ENCODE measurements around the gene B9D2.
"Not testable (repeated sequence)": the region's sequence is repeated elsewhere in the genome, so short reads cannot be mapped to it uniquely, and the experiment has no call there.

The B9D2 gene

GRCh38 chr19:41353466-41354342 lies 10.2 kb downstream of the B9D2 start, which contains the start of gene TGFB1:
TGFB1 (minus strand) TSS chr19:41353922; CDS start chr19:41353044, 878 bp downstream.
- DNase-seq, result peak; percentile 76

GRCh38 chr19:41352609-41353465 lies 11.1 kb downstream of the B9D2 start:
- DNase-seq, result no peak

GRCh38 chr19:41352279-41352608 lies 11.7 kb downstream of the B9D2 start:
- no peak for DNase-seq

DNA sequence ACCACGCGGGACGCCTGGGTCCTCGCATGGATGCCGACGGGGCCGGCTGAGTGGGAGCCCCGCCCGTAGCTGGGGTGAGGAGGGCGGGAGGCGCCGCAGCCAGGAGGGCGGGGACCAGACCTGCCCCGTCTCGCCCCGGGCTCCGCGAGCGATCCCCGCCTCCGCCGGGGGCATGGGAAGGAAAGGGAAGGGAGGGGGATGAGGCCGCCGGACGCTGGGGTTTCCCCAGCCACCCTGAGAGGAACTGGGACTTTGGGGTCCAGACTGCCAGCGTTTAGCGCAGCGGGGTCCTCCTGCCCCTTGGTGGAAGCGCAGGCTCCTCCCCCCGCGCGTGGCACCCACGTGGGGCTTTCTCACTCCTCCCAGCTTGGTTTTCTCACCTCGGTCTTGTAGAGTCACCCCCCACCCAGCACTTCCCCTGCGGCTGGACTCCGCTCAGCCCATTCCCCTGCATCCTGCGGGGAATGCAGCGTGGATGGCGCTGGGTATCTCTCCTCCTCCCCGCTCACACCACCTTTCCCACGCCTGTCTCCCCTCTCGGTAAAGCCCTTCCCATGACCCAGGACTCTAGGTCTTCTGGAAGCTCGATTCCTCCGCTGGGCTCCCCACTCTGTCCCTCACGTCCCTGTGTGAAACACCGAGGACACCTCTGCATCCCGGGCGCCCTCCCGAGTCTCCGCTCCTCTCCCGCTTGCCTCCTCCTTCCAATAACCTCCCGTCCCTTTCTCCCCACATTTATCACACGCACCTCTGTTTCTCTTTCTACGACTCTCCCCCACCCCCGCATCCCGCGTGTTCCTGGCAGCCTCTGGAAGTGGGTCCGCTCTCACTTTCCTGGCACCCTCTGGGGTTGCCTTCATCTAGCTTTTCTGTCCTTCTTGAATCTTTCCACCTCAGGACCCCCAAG lies 12.4 kb downstream of the B9D2 start:
- peak; percentile 27 for DNase-seq

DNA sequence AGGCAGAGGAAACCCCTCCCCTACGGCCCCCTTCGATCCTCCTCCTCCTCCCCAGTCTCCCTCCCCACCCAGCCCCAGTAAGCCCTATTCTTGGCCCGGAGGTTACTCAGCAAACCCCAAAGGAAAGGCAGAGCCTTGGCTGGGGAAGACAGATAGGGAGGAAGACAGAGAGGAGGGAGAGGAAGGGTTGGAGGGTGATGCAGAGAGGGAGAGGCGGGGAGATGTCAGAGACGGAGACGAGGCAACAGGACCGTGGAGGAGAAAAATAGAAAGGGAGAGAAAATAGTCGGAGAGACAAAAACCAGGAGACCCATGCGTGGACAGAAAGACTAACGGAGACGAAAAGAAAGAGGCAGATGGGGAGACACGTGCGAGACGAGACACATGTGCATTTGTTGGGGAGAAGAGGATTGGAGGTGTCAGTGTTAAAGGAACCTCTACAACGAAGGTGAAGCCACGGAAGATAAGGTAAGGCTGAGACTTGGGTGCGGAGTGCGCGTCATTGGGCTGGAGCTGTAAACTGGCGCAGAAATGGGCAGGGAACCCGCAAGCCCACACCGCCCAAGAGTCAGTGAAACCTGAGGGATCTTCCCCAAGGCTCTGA lies 13.1 kb downstream of the B9D2 start:
- no peak for DNase-seq

DNA sequence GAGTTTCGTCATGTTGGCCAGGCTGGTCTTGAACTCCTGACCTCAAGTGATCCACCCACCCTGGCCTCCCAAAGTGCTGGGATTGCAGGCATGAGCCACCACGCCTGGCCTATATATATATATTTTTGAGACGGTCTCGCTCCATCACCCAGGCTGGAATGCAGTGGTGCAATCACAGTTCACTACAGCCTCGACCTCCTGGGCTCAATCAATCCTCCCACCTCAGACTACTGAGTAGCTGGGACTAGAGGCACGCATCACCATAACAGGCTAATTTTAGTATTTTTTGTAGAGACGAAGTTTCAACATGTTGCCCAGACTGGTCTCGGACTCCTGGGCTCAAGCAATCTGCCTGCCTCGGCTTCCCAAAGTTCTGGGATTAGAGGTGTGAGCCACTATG lies 17.0 kb downstream of the B9D2 start:
- DNase-seq, result not testable (repeated sequence)

DNA sequence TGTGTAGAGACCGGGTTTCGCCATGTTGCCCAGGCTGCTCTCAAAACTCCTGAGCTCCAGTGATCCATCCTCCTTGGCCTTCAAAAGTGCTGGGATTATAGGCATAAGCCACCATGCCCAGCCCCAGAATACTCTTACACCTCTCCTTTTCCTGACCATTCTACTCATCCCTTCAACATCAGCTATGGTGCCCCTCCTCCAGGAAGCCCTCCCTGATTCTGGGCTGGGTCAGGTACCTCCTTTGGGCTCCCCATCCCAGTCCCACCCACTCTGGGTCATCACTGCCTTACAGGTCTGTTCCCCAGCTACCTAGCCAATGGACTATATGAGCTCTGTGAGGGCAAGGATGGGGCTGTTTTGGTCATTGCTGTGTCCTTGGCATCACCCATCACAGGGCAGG lies 19.8 kb downstream of the B9D2 start:
- no peak for DNase-seq

GRCh38 chr19:41341669-41342490 lies 22.1 kb downstream of the B9D2 start:
- DNase-seq, result no peak

DNA sequence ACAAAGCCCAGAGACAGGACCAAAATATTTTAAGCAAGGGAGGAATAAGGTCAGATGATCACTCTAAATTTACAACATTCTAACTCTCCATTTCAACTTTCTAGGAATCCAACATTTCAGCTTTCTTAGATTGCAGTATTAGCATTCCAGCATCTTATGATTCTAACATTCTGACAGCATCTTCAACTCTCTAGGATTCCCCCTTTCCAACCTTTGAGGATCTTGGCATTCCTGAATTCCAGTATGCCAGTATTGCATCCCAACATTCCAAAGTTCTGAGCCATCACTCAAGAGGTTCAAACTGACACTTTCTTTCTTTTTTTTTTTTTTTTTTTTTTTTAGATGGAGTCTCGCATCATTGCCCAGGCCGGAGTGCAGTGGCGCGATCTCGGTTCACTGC lies 24.0 kb downstream of the B9D2 start:
- peak; percentile 31 for DNase-seq

DNA sequence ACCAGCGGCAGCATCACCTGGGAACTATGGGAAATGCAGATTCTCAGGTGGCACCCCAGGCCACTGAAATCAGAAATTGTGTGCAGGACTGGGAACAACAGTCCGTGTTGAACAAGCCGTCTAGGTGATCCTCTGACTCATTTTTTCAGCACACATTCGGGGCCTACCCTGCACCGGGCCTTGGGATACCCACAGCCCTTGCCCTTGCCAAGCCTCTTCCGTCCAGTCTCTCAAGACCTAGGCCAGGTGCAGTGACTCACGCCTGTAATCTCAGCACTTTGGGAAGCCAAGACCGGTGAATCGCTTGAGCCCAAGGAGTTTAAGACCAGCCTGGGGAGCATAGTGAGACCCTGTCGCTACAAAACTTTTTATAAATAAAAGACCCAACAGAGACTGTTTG lies 28.5 kb downstream of the B9D2 start:
- no peak for DNase-seq

DNA sequence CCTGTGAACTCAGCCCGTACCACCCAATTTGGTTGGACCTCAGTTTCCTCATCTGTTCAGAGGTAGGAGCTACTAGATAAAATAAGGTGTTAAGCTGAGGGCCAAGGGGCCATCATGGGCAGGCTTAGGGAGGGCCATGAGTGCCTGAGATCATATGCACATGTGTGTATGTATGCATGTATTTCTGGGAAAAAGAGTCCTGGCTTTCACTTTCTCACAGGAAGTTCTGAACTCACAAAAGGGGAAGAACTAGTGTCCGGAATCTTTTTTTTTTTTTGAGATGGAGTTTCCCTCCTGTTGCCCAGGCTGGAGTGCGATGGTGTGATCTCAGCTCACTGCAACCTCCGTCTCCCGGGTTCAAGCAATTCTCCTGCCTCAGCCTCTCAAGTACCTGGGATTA lies 29.2 kb downstream of the B9D2 start:
- DNase-seq, result no peak

- no peak for DNase-seq
These were observed 31.5 kb downstream of the B9D2 start for GRCh38 chr19:41332468-41332867.

GRCh38 chr19:41332000-41332399 lies 31.9 kb downstream of the B9D2 start:
- DNase-seq, result no peak

DNA sequence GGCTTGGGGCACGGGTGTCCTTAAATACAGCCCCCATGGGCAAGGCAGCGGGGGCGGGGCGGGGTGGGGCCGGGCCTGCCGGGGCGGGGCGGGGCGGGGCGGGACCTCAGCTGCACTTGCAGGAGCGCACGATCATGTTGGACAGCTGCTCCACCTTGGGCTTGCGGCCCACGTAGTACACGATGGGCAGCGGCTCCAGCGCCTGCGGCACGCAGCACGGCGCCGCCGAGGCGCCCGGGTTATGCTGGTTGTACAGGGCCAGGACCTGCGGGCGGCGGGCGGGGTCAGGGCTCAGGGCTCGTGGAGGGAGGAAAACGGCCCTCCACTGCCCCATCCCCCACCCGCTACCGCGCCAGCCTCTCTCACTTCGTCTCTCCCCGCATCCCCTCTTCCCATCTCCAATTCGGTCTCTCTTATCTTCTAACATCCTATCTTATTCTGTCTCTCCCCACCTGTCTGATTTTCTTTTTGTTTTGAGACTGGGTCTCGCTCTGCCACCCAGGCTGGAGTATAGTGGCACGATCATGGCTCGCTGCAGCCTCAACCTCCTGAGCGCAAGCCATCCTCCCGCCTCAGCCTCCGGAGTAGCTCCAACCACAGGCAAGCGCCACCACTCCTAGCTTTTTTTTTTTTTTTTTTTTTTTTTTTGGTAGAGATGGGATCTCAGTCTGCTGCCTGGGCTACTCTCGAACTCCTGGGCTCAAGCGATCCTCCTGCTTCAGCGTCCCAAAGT lies 32.8 kb downstream of the B9D2 start:
- no peak for DNase-seq

DNA sequence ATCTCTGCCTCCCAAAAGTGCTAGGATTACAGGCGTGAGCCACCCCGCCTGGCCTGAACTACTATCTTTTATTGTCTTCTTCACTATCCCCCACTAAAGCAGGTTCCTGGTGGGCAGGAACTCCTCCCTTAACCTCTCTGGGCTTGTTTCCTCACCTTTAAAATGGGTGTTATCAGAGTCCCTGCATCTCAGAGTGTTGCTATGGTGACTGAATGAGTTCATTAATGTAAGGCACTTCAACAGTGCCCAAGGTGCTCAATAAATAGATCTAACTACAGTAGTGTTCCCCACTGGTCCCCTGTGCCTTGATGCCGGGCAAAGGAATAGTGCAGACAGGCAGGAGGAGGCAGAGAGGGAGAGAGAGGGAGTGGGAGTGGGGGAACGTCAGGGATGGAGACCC lies 33.5 kb downstream of the B9D2 start:
- DNase-seq, result no peak

GRCh38 chr19:41328842-41329225 lies 35.1 kb downstream of the B9D2 start:
- no peak for DNase-seq

- DNase-seq, result no peak
These were observed 35.6 kb downstream of the B9D2 start for GRCh38 chr19:41328157-41328841.

DNA sequence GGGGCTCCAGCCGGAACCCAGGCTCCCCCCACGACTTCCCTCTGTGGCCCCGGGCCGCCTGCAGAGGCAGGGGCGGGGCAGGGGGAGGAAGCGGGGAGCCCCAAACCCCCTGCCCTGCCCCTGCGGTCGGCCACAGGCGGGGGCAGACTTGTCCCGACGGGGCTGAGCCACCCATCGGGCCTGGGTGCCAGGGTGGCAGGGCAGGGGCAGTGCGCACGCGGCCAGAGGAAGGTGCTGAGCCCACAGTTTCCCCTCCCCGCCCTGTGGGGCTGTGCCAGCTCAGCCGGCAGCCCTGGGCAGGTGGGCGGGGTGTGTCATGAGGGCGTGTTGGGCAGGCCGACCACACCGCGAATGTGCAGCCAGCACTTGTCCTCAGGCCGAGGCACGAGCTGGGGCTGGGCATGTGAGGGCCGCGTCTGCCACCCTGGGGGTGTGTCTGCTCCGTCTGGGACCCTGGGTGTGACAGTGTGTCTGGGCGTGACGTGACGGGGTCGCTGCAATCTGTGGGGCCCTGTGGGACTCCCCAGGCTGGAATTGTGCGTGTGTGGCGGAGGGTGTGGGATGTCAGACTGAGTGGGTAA lies 36.3 kb downstream of the B9D2 start:
- no peak for DNase-seq

GRCh38 chr19:41327076-41327575 lies 36.8 kb downstream of the B9D2 start:
- no peak for DNase-seq
